Ovary (tissue), 3 donors: ENCODE results near the gene ACVR1C.

ENCODE experiments used
- CTCF ChIP-seq, 3 donors: fragments of 450-650 bp in 2 of 3; fragments of 200-600 bp in 1 of 3; IDR thresholded peaks; one replicate each; pipeline versions ENCODE4 v1.5.1 to v1.8.0; 2016 to 2022; ENCODE audit warnings: antibody characterized with exemption in 3 of 3, mild to moderate bottlenecking in 1 of 3
- EP300 ChIP-seq: sonication (generic); formaldehyde crosslinking; IDR thresholded peaks from one replicate; pipeline ENCODE4 v1.6.1; 2017; ENCODE audit warnings: antibody characterized with exemption
- POLR2A ChIP-seq: fragments of 450-650 bp; IDR thresholded peaks from one replicate; pipeline ENCODE4 v1.6.1; 2017; ENCODE audit warnings: antibody characterized with exemption, mild to moderate bottlenecking, moderate library complexity
- donor health status: DM: no; HTN: no; CAD: no.

- TF ChIP-seq CTCF (IDR thresholded peaks at IDR 0.05): no peak
- TF ChIP-seq POLR2A: no peak
- no peak for TF ChIP-seq EP300
Observed at GRCh38 chr2:157487271-157487610, 141.4 kb downstream of the ACVR1C start.
